A549 (cell line): Measurements from ENCODE around the gene EPB41L1.

Experiments
- CTCF ChIP-seq: fragments of >200 bp; sonication (Bioruptor Twin); formaldehyde crosslinking; IDR thresholded peaks from 3 replicates; pipeline ENCODE4 v1.5.1; 2016
- ESRRA ChIP-seq: fragments of 150-350 bp; IDR thresholded peaks from 2 replicates; pipeline ENCODE4 v1.6.1; 2014; ENCODE audit warnings: mild to moderate bottlenecking, low read length, borderline replicate concordance
- MAX ChIP-seq: IDR thresholded peaks from 2 replicates; pipeline ENCODE4 v1.6.1; 2012
- NPAS2 ChIP-seq: fragments of 250-450 bp; sonication (Bioruptor Pico); IDR thresholded peaks from 2 replicates; pipeline ENCODE4 v1.8.0; 2022; ENCODE audit warnings: mild to moderate bottlenecking, moderate library complexity, borderline replicate concordance
- POLR2A ChIP-seq: IDR thresholded peaks from 2 replicates; pipeline ENCODE4 v1.6.1; 2012; ENCODE audit warnings: mild to moderate bottlenecking, low read length
- RCOR1 ChIP-seq: fragments of 150-350 bp; IDR thresholded peaks from 2 replicates; pipeline ENCODE4 v1.6.1; 2014; ENCODE audit warnings: antibody characterized with exemption, low read length, low read depth
- RFX5 ChIP-seq: fragments of 450-650 bp; IDR thresholded peaks from 2 replicates; pipeline ENCODE4 v1.7.1; 2014; ENCODE audit warnings: antibody characterized with exemption, mild to moderate bottlenecking, moderate library complexity
- SMC3 ChIP-seq: fragments of >200 bp; sonication (Bioruptor Twin); formaldehyde crosslinking; IDR thresholded peaks from 3 replicates; pipeline ENCODE4 v1.6.1; 2018; ENCODE audit warnings: inconsistent platforms
- TFCP2L1 ChIP-seq: fragments of 250-450 bp; sonication (Bioruptor Pico); IDR thresholded peaks from 2 replicates; pipeline ENCODE4 v1.5.0; 2021; ENCODE audit warnings: mild to moderate bottlenecking
- ZFP36 ChIP-seq: fragments of 450-650 bp; IDR thresholded peaks from 2 replicates; pipeline ENCODE4 v1.6.1; 2014; ENCODE audit warnings: borderline replicate concordance; ENCODE audit not compliant: partially characterized antibody
- TF ChIP-seq, protein P1 (sequence below): fragments of 150-350 bp; IDR thresholded peaks from 2 replicates; pipeline ENCODE4 v1.6.1; 2014; ENCODE audit warnings: low read depth, mild to moderate bottlenecking, low read length
- TF ChIP-seq, protein P2 (sequence below): fragments of 200-600 bp; sonication (generic); IDR thresholded peaks from 2 replicates; pipeline ENCODE4 v1.6.1; 2016; ENCODE audit warnings: antibody characterized with exemption, mild to moderate bottlenecking, moderate library complexity

DNA sequence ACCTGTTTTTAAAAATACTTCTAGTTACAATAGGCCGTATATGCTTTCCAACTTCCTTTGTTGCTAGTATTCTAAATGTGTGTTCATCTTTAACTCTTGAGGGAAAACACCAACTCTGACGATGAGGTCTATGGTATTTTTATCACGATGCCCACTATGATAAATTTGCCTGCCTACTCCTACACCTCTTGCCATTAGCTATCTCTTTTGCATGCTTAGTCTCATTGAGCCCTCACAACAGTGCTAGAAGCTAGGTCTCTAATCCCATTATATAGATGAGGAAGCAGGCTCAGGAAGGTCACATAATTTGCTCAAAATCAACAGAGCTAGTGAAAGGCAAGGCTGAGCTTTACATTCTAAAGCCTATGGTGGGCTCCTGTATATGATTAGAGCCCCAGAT lies 94.9 kb downstream of the EPB41L1 start:
- TF ChIP-seq MAX: no peak
- TF ChIP-seq CTCF: no peak
- TF ChIP-seq POLR2A: no peak
- no peak for TF ChIP-seq ZFP36
- TF ChIP-seq RCOR1: no peak
- no peak for TF ChIP-seq RFX5
- no peak for TF ChIP-seq NPAS2 (CRISPR knock-in tag)
- TF ChIP-seq, protein P1, sequence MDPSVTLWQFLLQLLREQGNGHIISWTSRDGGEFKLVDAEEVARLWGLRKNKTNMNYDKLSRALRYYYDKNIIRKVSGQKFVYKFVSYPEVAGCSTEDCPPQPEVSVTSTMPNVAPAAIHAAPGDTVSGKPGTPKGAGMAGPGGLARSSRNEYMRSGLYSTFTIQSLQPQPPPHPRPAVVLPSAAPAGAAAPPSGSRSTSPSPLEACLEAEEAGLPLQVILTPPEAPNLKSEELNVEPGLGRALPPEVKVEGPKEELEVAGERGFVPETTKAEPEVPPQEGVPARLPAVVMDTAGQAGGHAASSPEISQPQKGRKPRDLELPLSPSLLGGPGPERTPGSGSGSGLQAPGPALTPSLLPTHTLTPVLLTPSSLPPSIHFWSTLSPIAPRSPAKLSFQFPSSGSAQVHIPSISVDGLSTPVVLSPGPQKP: no peak
- TF ChIP-seq ESRRA: no peak
- TF ChIP-seq, protein P2, sequence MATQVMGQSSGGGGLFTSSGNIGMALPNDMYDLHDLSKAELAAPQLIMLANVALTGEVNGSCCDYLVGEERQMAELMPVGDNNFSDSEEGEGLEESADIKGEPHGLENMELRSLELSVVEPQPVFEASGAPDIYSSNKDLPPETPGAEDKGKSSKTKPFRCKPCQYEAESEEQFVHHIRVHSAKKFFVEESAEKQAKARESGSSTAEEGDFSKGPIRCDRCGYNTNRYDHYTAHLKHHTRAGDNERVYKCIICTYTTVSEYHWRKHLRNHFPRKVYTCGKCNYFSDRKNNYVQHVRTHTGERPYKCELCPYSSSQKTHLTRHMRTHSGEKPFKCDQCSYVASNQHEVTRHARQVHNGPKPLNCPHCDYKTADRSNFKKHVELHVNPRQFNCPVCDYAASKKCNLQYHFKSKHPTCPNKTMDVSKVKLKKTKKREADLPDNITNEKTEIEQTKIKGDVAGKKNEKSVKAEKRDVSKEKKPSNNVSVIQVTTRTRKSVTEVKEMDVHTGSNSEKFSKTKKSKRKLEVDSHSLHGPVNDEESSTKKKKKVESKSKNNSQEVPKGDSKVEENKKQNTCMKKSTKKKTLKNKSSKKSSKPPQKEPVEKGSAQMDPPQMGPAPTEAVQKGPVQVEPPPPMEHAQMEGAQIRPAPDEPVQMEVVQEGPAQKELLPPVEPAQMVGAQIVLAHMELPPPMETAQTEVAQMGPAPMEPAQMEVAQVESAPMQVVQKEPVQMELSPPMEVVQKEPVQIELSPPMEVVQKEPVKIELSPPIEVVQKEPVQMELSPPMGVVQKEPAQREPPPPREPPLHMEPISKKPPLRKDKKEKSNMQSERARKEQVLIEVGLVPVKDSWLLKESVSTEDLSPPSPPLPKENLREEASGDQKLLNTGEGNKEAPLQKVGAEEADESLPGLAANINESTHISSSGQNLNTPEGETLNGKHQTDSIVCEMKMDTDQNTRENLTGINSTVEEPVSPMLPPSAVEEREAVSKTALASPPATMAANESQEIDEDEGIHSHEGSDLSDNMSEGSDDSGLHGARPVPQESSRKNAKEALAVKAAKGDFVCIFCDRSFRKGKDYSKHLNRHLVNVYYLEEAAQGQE: no peak
- no peak for TF ChIP-seq SMC3
- no peak for TF ChIP-seq TFCP2L1 (CRISPR knock-in tag)
